Astrocyte of the spinal cord (primary cell): ENCODE measurements around the gene GCLC.
"Not testable (repeated sequence)": the region's sequence is repeated elsewhere in the genome, so short reads cannot be mapped to it uniquely, and the experiment has no call there.

Experiments
- DNase-seq: peaks from one replicate; pipeline ENCODE4 v3.0.0; 2011; ENCODE audit warnings: low read depth, low spot score
- H3K4me3 ChIP-seq: 2 replicates; pipeline ENCODE4 v1.5.1; 2011; ENCODE audit warnings: low read depth, mild to moderate bottlenecking, low read length, moderate library complexity
- CTCF ChIP-seq: IDR thresholded peaks from 2 replicates; pipeline ENCODE4 v1.5.1; 2012; ENCODE audit warnings: low read depth, mild to moderate bottlenecking, low read length, inconsistent platforms
- in situ Hi-C: cut with HindIII; loops from 2 replicates; pipeline ENCODE4 v1.10.0; 2017; ENCODE audit warnings: low sequenced_read_pairs

The GCLC gene

DNA sequence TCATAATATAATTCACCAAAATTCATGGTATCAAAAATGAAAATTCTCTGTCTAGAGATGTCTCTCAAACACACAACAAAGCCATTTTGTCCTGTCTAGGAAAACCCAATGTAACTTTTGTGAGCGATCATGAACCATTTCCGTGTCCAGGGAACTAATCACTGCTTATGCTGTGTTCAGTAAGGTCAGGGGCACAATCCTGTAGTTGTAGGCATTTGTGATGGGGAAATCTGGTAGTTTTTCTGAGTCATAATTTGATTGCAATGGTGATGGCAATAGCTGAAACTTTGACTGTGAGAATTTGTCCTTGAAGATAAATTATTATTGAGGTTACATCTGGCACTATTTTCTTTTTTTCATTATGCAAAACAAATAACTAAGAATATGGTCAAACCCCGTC lies 21.0 kb upstream of the GCLC start:
- TF ChIP-seq CTCF, result no peak
- H3K4me3 ChIP-seq, result no peak overlapping the region
- in situ Hi-C loops, result no loop called here
- no peak for DNase-seq

DNA sequence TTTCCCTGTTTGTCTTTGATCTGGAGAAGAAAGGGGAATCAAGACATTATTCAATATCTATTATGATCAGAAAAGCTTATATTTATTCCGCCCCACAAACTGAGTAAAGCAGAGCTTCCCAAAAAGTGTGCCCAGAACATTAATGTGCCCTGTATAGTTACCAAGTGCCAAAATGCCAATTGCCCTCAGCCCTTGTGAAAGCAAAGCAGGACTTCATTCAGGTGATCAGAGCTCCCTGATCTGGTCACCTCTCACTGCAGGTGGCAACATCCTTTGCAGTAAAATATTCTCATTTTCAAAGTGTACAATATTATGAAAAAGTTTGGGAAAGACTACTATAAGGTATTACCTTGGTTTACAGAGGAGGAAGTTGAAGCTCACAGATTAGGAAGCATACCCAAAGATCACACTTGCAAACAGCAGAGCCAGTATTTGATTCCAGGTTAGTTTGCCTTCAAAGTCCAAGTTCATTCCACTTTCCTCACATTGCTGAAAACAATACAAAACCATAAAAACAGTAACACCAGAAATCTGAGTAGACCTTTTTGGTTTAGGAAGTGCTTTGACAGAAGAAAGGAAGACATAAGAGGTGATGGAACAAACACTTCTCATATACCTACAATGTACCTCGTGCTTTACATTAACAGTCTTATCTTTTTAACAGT lies 19.6 kb upstream of the GCLC start:
- in situ Hi-C loops, result no loop called here
- DNase-seq, result no peak
- no peak for TF ChIP-seq CTCF
- no peak overlapping the region for H3K4me3 ChIP-seq

DNA sequence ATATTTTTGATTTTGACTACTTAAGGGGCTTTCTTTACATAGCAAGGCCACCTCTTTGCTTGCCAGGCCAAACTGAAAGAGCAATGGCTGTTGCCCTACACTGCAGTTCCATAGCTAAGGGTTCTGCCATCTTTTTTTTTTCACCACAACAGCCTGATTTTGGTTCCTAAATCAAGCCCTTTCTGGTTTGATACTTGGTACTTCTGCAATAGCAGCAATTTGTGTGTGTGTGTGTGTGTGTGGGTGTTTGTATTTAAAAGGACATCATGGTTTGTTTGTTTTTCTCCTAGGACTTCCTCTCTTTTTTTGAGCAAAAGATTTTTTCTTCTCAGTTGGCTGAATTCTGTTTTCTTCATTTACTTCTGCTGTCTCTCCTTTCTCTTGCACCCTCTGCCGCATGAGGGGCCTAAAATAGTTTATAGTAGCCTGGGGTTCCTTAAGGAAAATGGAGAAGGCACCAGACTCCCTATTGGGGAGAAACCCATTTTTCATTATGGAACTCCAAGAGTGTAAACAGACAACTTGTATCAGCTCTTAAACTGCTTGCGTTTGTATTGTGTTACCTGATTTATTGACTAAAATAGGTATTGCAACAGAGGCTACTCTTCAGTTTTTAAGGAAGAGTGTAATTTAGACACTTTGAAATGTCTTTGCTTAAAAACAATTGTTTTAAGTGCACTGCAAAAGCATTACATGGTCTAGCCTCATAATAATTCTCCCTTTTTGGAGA lies 12.2 kb upstream of the GCLC start:
- H3K4me3 ChIP-seq, result no peak overlapping the region
- no peak for TF ChIP-seq CTCF
- in situ Hi-C loops, result no loop called here
- no peak for DNase-seq

- DNase-seq, H3K4me3 ChIP-seq, in situ Hi-C loops: not testable (repeated sequence)
Observed at GRCh38 chr6:53553600-53553999, 8.7 kb upstream of the GCLC start.

DNA sequence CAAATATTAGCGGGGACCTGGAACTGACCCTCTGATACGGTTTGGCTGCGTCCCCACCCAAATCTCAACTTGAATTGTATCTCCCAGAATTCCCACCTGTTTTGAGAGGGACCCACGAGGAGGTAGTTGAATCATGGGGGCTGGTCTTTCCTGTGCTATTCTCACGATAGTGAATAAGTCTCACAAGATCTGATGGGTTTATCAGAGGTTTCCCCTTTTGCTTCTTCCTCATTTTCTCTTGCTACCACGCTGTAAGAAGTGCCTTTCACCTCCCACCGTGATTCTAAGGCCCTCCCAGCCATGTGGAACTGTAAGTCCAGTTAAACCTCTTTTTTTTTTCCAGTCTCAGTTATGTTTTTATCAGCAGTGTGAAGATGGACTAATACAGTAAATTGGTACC lies 6.8 kb upstream of the GCLC start:
- DNase-seq, H3K4me3 ChIP-seq, in situ Hi-C loops: not testable (repeated sequence)

DNA sequence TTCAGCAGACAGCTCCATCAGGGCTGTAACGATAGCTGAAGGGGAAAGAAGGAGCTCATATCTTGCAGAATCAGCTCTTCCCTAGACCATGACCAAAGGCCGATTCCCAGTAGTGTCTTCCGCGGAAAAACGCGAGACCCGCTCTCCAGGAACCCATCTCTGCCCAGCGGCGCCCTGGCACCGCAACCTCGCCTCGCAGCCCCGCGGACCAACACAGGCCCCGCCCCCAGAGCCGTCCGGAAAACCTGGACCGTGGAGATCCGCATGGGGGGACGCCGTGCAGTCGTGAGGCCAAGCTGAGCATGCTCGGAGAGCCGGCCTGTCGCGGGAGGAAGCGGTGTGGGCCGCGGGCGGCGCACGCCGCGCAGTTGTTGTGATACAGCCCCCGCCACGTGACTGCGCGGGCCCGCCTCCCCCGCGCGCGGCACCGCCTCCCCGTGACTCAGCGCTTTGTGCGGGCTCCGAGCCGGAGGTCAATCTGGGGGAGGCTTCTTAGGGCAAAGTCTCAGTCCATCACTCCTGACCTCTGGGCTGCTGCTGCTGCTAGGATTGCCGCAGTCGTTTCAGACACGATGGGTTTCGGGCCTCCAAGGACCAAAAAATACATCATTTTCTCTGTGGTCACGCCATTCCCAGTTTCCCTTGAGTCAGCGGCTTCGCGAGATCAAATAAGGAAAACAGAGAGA lies 3.1 kb upstream of the GCLC start:
- in situ Hi-C loops, result no loop called here
- peak; percentile 98 for DNase-seq
- H3K4me3 ChIP-seq, result peak overlapping the region; percentile 70

More for the DNA sequence above, 3.1 kb upstream of the GCLC start:
- no peak for TF ChIP-seq CTCF
